GM12878 (cell line): ENCODE results near the gene S1PR2. TPM values are rescaled to one million over a fixed set of nuclear protein-coding genes. Genes with fewer than 3 reads are reported as not detected.

ENCODE experiments used
- ATAC-seq: fragments of 200-7000 bp; cut with Tn5 transposase; 3 replicates; pipeline ENCODE4 v1.9.1; 2020; ENCODE audit warnings: mild to moderate bottlenecking, moderate library complexity
- BruUV-seq: library from RNA; stranded (reverse); fragments of 400-500 nt; replicated peaks from 2 replicates; lab custom pipeline; 2021; lab: Mats Ljungman, UMichigan
- CTCF ChIA-PET: fragments of 300-600 bp; sonication (Branson Sonifier 250); formaldehyde crosslinking; extraction: SDS; loops from one replicate; lab custom pipeline; 2021; ENCODE audit warnings: inconsistent platforms; lab: Yijun Ruan, JAX
- POLR2A ChIA-PET: fragments of 350-600 bp; formaldehyde crosslinking; extraction: SDS; loops from one replicate; lab custom pipeline; 2021; ENCODE audit warnings: inconsistent platforms; lab: Charles Lee
- RAD21 ChIA-PET: fragments of 300-600 bp; sonication (Branson Sonifier 250); formaldehyde crosslinking; loops from one replicate; lab custom pipeline; 2023; ENCODE audit warnings: antibody characterized with exemption; ENCODE audit not compliant: unreplicated experiment; lab: Charles Lee
- SMC1A ChIA-PET: fragments of 300-600 bp; sonication (Branson Sonifier 250); formaldehyde crosslinking; loops from one replicate; lab custom pipeline; 2023; ENCODE audit not compliant: unreplicated experiment, uncharacterized antibody; lab: Charles Lee
- DNase-seq: peaks from one replicate; pipeline ENCODE4 v3.0.0-alpha.2; 2011; ENCODE audit warnings: low read depth, low spot score
- FAIRE-seq: peaks from 3 replicates; lab custom pipeline; 2011; peaks lifted over from hg19 to GRCh38; lab: Jason Lieb, UNC
- H2AFZ ChIP-seq: 2 replicates; pipeline ENCODE4 v1.6.0; 2011; ENCODE audit warnings: low read depth, low read length, control low read depth; ENCODE audit not compliant: control insufficient read depth
- H3K27ac ChIP-seq: 2 replicates; pipeline ENCODE4 v1.5.1; 2011; ENCODE audit warnings: control low read depth; ENCODE audit not compliant: control insufficient read depth, insufficient read depth
- H3K27me3 ChIP-seq, 2 experiments: replicated peaks in 1 of 2; 2 replicates each; pipeline versions ENCODE4 v1.6.0 to v1.6.1; 2011; ENCODE audit warnings: low read length in 1 of 2; ENCODE audit not compliant: control insufficient read depth in 2 of 2, insufficient read depth in 2 of 2
- H3K36me3 ChIP-seq, 2 experiments: 2 replicates each; pipeline ENCODE4 v1.5.1; 2011; ENCODE audit warnings: low read length in 1 of 2; ENCODE audit not compliant: control insufficient read depth in 2 of 2, insufficient read depth in 2 of 2
- H3K4me1 ChIP-seq: 2 replicates; pipeline ENCODE4 v1.6.1; 2011; ENCODE audit warnings: mild to moderate bottlenecking, low read length, moderate library complexity, mixed read lengths; ENCODE audit not compliant: control insufficient read depth, insufficient read depth
- H3K4me2 ChIP-seq: 2 replicates; pipeline ENCODE4 v1.6.0; 2011; ENCODE audit warnings: control low read depth; ENCODE audit not compliant: control insufficient read depth, insufficient read depth
- H3K4me3 ChIP-seq: fragments of 200-600 bp; sonication (generic); 2 replicates; pipeline ENCODE4 v1.5.1; 2016
- H3K79me2 ChIP-seq: 2 replicates; pipeline ENCODE4 v1.6.0; 2011; ENCODE audit warnings: low read length; ENCODE audit not compliant: control insufficient read depth, insufficient read depth
- H3K9ac ChIP-seq: 2 replicates; pipeline ENCODE4 v1.8.0; 2011; ENCODE audit warnings: low read length, control low read depth, mixed read lengths; ENCODE audit not compliant: control insufficient read depth, insufficient read depth
- H3K9me3 ChIP-seq: replicated peaks from 3 replicates; pipeline ENCODE4 v1.5.1; 2011; ENCODE audit warnings: mild to moderate bottlenecking, low read length; ENCODE audit not compliant: control insufficient read depth, insufficient read depth
- H4K20me1 ChIP-seq: 2 replicates; pipeline ENCODE4 v1.6.0; 2011; ENCODE audit not compliant: control insufficient read depth, insufficient read depth
- BMI1 ChIP-seq: fragments of 450-650 bp; IDR thresholded peaks from 2 replicates; pipeline ENCODE4 v1.6.1; 2016; ENCODE audit warnings: mild to moderate bottlenecking, moderate library complexity, borderline replicate concordance
- CHD4 ChIP-seq: fragments of 200-600 bp; sonication (generic); IDR thresholded peaks from 2 replicates; pipeline ENCODE4 v1.6.1; 2016; ENCODE audit warnings: mild to moderate bottlenecking
- EZH2 ChIP-seq: IDR thresholded peaks from 2 replicates; pipeline ENCODE4 v1.6.1; 2012; ENCODE audit warnings: low read depth, mild to moderate bottlenecking, control low read depth, inconsistent platforms, low read length, borderline replicate concordance; ENCODE audit not compliant: control insufficient read depth
- MEF2A ChIP-seq: IDR thresholded peaks from 2 replicates; pipeline ENCODE4 v1.6.1; 2011; ENCODE audit warnings: low read depth, mild to moderate bottlenecking, low read length, moderate library complexity; ENCODE audit not compliant: insufficient read depth
- MTA3 ChIP-seq: IDR thresholded peaks from 2 replicates; pipeline ENCODE4 v1.6.1; 2012; ENCODE audit warnings: low read length, inconsistent platforms, borderline replicate concordance
- NBN ChIP-seq: fragments of 450-650 bp; IDR thresholded peaks from 2 replicates; pipeline ENCODE4 v1.6.1; 2016
- NFIC ChIP-seq: IDR thresholded peaks from 2 replicates; pipeline ENCODE4 v1.6.1; 2012; ENCODE audit warnings: low read depth, mild to moderate bottlenecking, inconsistent platforms, low read length, moderate library complexity
- RBBP5 ChIP-seq: fragments of 200-600 bp; sonication (generic); conservative IDR thresholded peaks from 2 replicates; pipeline ENCODE4 v1.6.1; 2016
- RUNX3 ChIP-seq: IDR thresholded peaks from 2 replicates; pipeline ENCODE4 v1.6.1; 2012; ENCODE audit warnings: low read length, inconsistent platforms
- ZNF217 ChIP-seq: fragments of 450-650 bp; IDR thresholded peaks from 2 replicates; pipeline ENCODE4 v1.6.1; 2017; ENCODE audit warnings: antibody characterized with exemption, mild to moderate bottlenecking
- ZNF622 ChIP-seq: fragments of 450-650 bp; IDR thresholded peaks from 2 replicates; pipeline ENCODE4 v1.6.1; 2017; ENCODE audit warnings: mild to moderate bottlenecking, inconsistent platforms
- WGBS: methylation state at CpG from one replicate; pipeline ENCODE4 v1.1.6; 2016; ENCODE audit warnings: low lambda C conversion rate; ENCODE audit not compliant: insufficient replicate concordance, insufficient coverage; ENCODE audit errors: missing lambda C conversion rate; 5-methylcytosine and 5-hydroxymethylcytosine counted together
- in situ Hi-C: fragments of 300-500 bp; cut with MboI; formaldehyde crosslinking; loops from 9 replicates; pipeline ENCODE4 v1.14.3; 2018; ENCODE audit warnings: mixed read lengths
- intact Hi-C: fragments of 100-400 bp; cut with micrococcal nuclease; formaldehyde crosslinking; loops from one replicate; pipeline ENCODE4 v1.14.2; 2022; ENCODE audit not compliant: unreplicated experiment
- polyA plus RNA-seq, 11 experiments: library from polyadenylated mRNA; depleted of rRNA in 4 of 11; unstranded in 6 of 11; stranded (reverse) in 5 of 11; fragments of >200 nt; fragmentation: Nextera tagmentation in 4 of 11; fragmentation: Illumina TruSeq in 1 of 11; extraction: Ambion mirVana in 4 of 11; extraction: Trizol in 1 of 11; gene quantifications; 1 replicate in 1 of 11; 2 replicates in 10 of 11; pipeline versions ENCODE4 v1.2.1 to v1.2.3, GENCODE V29; 2011 to 2016; ENCODE audit warnings: inconsistent platforms in 2 of 11, missing spikeins in 2 of 11, low read depth in 1 of 11
- total RNA-seq, 4 experiments: library from RNA; depleted of rRNA in 3 of 4; stranded (reverse); fragments of >200 nt in 3 of 4; fragmentation: Illumina TruSeq in 1 of 4; extraction: Trizol in 1 of 4; gene quantifications; 2 replicates each; pipeline versions ENCODE4 v1.2.1 to v1.2.3, GENCODE V29; 2013 to 2021
- TF ChIP-seq, protein P1 (sequence below): fragments of 450-650 bp; IDR thresholded peaks from 2 replicates; pipeline ENCODE4 v1.6.1; 2017; ENCODE audit warnings: mild to moderate bottlenecking
- TF ChIP-seq, protein P2 (sequence below): fragments of 450-650 bp; IDR thresholded peaks from 2 replicates; pipeline ENCODE4 v1.6.1; 2017; ENCODE audit warnings: antibody characterized with exemption, mild to moderate bottlenecking, moderate library complexity
- TF ChIP-seq, protein P3 (sequence below): IDR thresholded peaks from 2 replicates; pipeline ENCODE4 v1.6.1; 2011; ENCODE audit warnings: borderline replicate concordance, low read depth, mild to moderate bottlenecking, moderate library complexity, mixed read lengths, low read length; ENCODE audit not compliant: insufficient read depth; ENCODE audit errors: extremely low read length

S1PR2 gene
- total and polyA plus RNA-seq, 10 of the 15 experiments (the other 5 are each of a cell fraction or from before 2014, with no cell fraction given) = 4.9 to 26.8 (median 11.6) TPM

- no peak for ATAC-seq
- in situ Hi-C loops (no loop called here), intact Hi-C loops (no loop called here)
- Histone ChIP-seq H3K9ac (no peak overlapping the region), H3K9me3 (no peaks in the 10 kb centered on the region), H3K4me1 (peaks cover 5% of the 10 kb centered on the region), H3K36me3 (peaks cover 21 to 33% of the 10 kb centered on the region in 2 experiments), H3K27ac (no peak overlapping the region), H3K27me3 (no peaks in the 10 kb centered on the region), H3K4me3 (no peak overlapping the region), H2AFZ (no peak overlapping the region), H4K20me1 (no peaks in the 10 kb centered on the region), H3K79me2 (no peaks in the 10 kb centered on the region), H3K4me2 (no peak overlapping the region)
- no peak for FAIRE-seq
- TF ChIP-seq, protein P1, sequence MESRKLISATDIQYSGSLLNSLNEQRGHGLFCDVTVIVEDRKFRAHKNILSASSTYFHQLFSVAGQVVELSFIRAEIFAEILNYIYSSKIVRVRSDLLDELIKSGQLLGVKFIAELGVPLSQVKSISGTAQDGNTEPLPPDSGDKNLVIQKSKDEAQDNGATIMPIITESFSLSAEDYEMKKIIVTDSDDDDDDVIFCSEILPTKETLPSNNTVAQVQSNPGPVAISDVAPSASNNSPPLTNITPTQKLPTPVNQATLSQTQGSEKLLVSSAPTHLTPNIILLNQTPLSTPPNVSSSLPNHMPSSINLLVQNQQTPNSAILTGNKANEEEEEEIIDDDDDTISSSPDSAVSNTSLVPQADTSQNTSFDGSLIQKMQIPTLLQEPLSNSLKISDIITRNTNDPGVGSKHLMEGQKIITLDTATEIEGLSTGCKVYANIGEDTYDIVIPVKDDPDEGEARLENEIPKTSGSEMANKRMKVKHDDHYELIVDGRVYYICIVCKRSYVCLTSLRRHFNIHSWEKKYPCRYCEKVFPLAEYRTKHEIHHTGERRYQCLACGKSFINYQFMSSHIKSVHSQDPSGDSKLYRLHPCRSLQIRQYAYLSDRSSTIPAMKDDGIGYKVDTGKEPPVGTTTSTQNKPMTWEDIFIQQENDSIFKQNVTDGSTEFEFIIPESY = no peak
- TF ChIP-seq MTA3 (no peak), EZH2 (no peak), NFIC (no peak), MEF2A (no peak), ZNF217 (no peak), CHD4 (no peak), RBBP5 (no peak), ZNF622 (no peak), RUNX3 (no peak), NBN (no peak), BMI1 (no peak)
- TF ChIP-seq, protein P2, sequence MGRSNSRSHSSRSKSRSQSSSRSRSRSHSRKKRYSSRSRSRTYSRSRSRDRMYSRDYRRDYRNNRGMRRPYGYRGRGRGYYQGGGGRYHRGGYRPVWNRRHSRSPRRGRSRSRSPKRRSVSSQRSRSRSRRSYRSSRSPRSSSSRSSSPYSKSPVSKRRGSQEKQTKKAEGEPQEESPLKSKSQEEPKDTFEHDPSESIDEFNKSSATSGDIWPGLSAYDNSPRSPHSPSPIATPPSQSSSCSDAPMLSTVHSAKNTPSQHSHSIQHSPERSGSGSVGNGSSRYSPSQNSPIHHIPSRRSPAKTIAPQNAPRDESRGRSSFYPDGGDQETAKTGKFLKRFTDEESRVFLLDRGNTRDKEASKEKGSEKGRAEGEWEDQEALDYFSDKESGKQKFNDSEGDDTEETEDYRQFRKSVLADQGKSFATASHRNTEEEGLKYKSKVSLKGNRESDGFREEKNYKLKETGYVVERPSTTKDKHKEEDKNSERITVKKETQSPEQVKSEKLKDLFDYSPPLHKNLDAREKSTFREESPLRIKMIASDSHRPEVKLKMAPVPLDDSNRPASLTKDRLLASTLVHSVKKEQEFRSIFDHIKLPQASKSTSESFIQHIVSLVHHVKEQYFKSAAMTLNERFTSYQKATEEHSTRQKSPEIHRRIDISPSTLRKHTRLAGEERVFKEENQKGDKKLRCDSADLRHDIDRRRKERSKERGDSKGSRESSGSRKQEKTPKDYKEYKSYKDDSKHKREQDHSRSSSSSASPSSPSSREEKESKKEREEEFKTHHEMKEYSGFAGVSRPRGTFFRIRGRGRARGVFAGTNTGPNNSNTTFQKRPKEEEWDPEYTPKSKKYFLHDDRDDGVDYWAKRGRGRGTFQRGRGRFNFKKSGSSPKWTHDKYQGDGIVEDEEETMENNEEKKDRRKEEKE = no peak
- TF ChIP-seq, protein P3, sequence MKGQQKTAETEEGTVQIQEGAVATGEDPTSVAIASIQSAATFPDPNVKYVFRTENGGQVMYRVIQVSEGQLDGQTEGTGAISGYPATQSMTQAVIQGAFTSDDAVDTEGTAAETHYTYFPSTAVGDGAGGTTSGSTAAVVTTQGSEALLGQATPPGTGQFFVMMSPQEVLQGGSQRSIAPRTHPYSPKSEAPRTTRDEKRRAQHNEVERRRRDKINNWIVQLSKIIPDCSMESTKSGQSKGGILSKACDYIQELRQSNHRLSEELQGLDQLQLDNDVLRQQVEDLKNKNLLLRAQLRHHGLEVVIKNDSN = no peak
- no TSS peak for BruUV-seq
- WGBS = 94% methylated on average over 9 of the region's 9 CpGs
- ChIA-PET POLR2A (interaction anchor here (0.7 kb wide), 1 partner anchor 46 kb away, joined by 3 read pairs; no protein-coding TSS in a partner anchor), CTCF (interaction anchor here (2.8 kb wide), 1 partner anchor 77 kb away, joined by 12 read pairs; no protein-coding TSS in a partner anchor), RAD21 (no interaction called here), SMC1A (interaction anchor here (0.6 to 1.0 kb wide), 2 partner anchors 72 to 76 kb away, joined by 3 to 4 read pairs; no protein-coding TSS in a partner anchor)
- no peak for DNase-seq
Measured at GRCh38 chr19:10173527-10173926, 57.6 kb downstream of the S1PR2 start.
